Omental fat pad (tissue), 4 donors: ENCODE data around the gene TOP3B. TPM values are rescaled to one million over a fixed set of nuclear protein-coding genes. Genes with fewer than 3 reads are reported as not detected.

Source experiments
- ATAC-seq: fragments of 150-250 bp; one replicate; pipeline ENCODE4 v1.9.1; 2016; ENCODE audit warnings: mild to moderate bottlenecking, moderate library complexity; ENCODE audit not compliant: low FRiP score
- DNase-seq: peaks from one replicate; pipeline ENCODE4 v3.0.0-alpha.2; 2019; ENCODE audit warnings: low spot score
- CTCF ChIP-seq, 3 donors: fragments of 450-650 bp; IDR thresholded peaks; one replicate each; pipeline ENCODE4 v1.5.1; 2016 to 2017; ENCODE audit warnings: antibody characterized with exemption in 3 of 3, mild to moderate bottlenecking in 3 of 3, moderate library complexity in 2 of 3
- total RNA-seq, 4 donors: library from RNA; depleted of rRNA; stranded (reverse); fragments of >200 nt; gene quantifications; one replicate each; pipeline ENCODE4 v1.1.0, GENCODE V29; 2016

TOP3B gene
- total RNA-seq, 4 donors from 2014 or later, result 17.5 to 45.4 (median 21.3) TPM

GRCh38 chr22:21980547-21980946 lies 2.0 kb downstream of the TOP3B start:
- ATAC-seq (no peak), DNase-seq (no peak)
- TF ChIP-seq CTCF (IDR thresholded peaks at IDR 0.05), result no peak

GRCh38 chr22:21978564-21979386 lies 3.8 kb downstream of the TOP3B start:
- no peak for ATAC-seq
- no peak for TF ChIP-seq CTCF (IDR thresholded peaks at IDR 0.05)
- DNase-seq, result no peak

GRCh38 chr22:21977814-21978213 lies 4.8 kb downstream of the TOP3B start:
- ATAC-seq, result no peak
- no peak for TF ChIP-seq CTCF (IDR thresholded peaks at IDR 0.05)
- DNase-seq, result no peak

GRCh38 chr22:21975854-21976345 lies 6.7 kb downstream of the TOP3B start:
- no peak for TF ChIP-seq CTCF (IDR thresholded peaks at IDR 0.05)
- DNase-seq (no peak), ATAC-seq (no peak)

GRCh38 chr22:21975273-21975672 lies 7.3 kb downstream of the TOP3B start:
- TF ChIP-seq CTCF (IDR thresholded peaks at IDR 0.05), result no peak
- no peak for DNase-seq
- ATAC-seq, result no peak

- no peak for DNase-seq
- no peak for ATAC-seq
- TF ChIP-seq CTCF (IDR thresholded peaks at IDR 0.05), result no peak
These were observed 8.4 kb downstream of the TOP3B start for GRCh38 chr22:21974058-21974649.

GRCh38 chr22:21972806-21973205 lies 9.8 kb downstream of the TOP3B start:
- TF ChIP-seq CTCF (IDR thresholded peaks at IDR 0.05), result no peak
- ATAC-seq (no peak), DNase-seq (no peak)
